Lung (tissue), 12 donors: ENCODE measurements around the gene TSPO2. TPM values are rescaled to one million over a fixed set of nuclear protein-coding genes. Genes with fewer than 3 reads are reported as not detected.

Source experiments
- ATAC-seq: fragments of 200-7000 bp; cut with Tn5 transposase; one replicate; pipeline ENCODE4 v1.9.1; 2020; ENCODE audit warnings: moderate number of reproducible peaks; ENCODE audit not compliant: insufficient read depth, low FRiP score
- DNase-seq, 3 donors: peaks; one replicate each; pipeline ENCODE4 v3.0.0-alpha.2; 2013 to 2017
- H3K27ac ChIP-seq, 2 donors: one replicate each; pipeline ENCODE4 v1.5.1; 2013; ENCODE audit warnings: mild to moderate bottlenecking in 2 of 2, moderate library complexity in 2 of 2, control low read depth in 1 of 2, inconsistent platforms in 1 of 2, low read depth in 1 of 2, low read length in 1 of 2
- H3K27me3 ChIP-seq, 3 donors: one replicate each; pipeline ENCODE4 v1.5.1; 2013; ENCODE audit warnings: low read length in 2 of 3; ENCODE audit not compliant: control insufficient read depth in 3 of 3, insufficient read depth in 3 of 3
- H3K36me3 ChIP-seq, 4 donors: one replicate each; pipeline ENCODE4 v1.5.1; 2013; ENCODE audit warnings: low read length in 4 of 4, mild to moderate bottlenecking in 1 of 4, moderate library complexity in 1 of 4; ENCODE audit not compliant: control insufficient read depth in 4 of 4, insufficient read depth in 4 of 4
- H3K4me1 ChIP-seq, 5 donors: one replicate each; pipeline ENCODE4 v1.5.1; 2013; ENCODE audit warnings: low read length in 5 of 5, mild to moderate bottlenecking in 2 of 5, moderate library complexity in 1 of 5; ENCODE audit not compliant: control insufficient read depth in 5 of 5, insufficient read depth in 5 of 5
- H3K4me3 ChIP-seq: one replicate; pipeline ENCODE4 v1.5.1; 2013; ENCODE audit warnings: mild to moderate bottlenecking, control low read depth, moderate library complexity
- H3K9ac ChIP-seq, 2 donors: one replicate each; pipeline ENCODE4 v1.5.1; 2013; ENCODE audit warnings: low read length in 2 of 2, control low read depth in 1 of 2; ENCODE audit not compliant: insufficient read depth in 1 of 2
- H3K9me3 ChIP-seq, 4 donors: one replicate each; pipeline ENCODE4 v1.5.1; 2013; ENCODE audit warnings: low read length in 3 of 4, mild to moderate bottlenecking in 1 of 4, moderate library complexity in 1 of 4; ENCODE audit not compliant: control insufficient read depth in 4 of 4, insufficient read depth in 3 of 4
- WGBS, 2 donors: extraction: QIAGEN DNeasy Blood & Tissue Kit; methylation state at CpG; one replicate each; pipeline ENCODE4 v1.1.7; 2013; 5-methylcytosine and 5-hydroxymethylcytosine counted together
- polyA plus RNA-seq, 2 donors: library from polyadenylated mRNA; stranded (reverse); fragments of 200-250 nt; gene quantifications; one replicate each; pipeline ENCODE4 v1.2.1, GENCODE V29; 2013
- total RNA-seq, 2 donors: library from RNA; depleted of rRNA in 1 of 2; stranded (reverse); fragments of >200 nt in 1 of 2; gene quantifications; one replicate each; pipeline ENCODE4 v1.2.1, GENCODE V29; 2014 to 2021
- TF ChIP-seq, protein P1 (sequence below): IDR thresholded peaks from 2 replicates; pipeline ENCODE4 v1.5.1; 2012; ENCODE audit warnings: mild to moderate bottlenecking; ENCODE audit errors: control extremely low read depth, extremely low read depth
- donor health status: control.
- donor health status: control.
- donor health status: Bipolar disorder and iron deficiency.
- donor health status: healthy.
- donor health status: DM: yes; HTN: yes; CAD: no.

The TSPO2 gene
- total and polyA plus RNA-seq, 4 donors, result 0.07 to 0.57 TPM; not detected in 2

DNA sequence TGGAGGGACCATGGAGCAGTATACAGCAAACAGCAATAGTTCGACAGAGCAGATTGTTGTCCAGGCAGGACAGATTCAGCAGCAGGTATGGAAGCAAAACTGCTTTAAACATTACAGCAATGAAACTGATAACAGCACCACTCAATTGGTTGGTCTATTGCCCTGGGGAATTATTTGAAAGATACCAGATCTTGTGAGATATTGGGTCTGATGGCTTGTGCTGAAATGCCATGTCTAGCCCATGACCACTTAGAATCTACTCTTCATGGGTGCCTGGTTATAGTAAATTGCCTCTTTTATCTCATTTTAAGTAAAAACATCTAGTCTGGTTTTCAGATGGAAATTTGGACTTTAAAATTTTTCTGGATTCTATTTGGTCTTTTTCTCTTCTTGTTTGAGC, 36.8 kb downstream of the TSPO2 start:
- Histone ChIP-seq H3K27ac (no peak overlapping the region), H3K9ac (no peak overlapping the region), H3K4me3 (no peak overlapping the region), H3K36me3 (peaks cover 12 to 21% (median 16%) of the 10 kb centered on the region in 4 donors), H3K4me1 (peaks cover 0 to 28% (median 8%) of the 10 kb centered on the region in 5 donors), H3K9me3 (no peaks in the 10 kb centered on the region), H3K27me3 (no peaks in the 10 kb centered on the region)
- DNase-seq (no peak), ATAC-seq (no peak)
- 98 to 100% methylated on average over 1 of the region's 1 CpG for WGBS, 2 donors
- TF ChIP-seq, protein P1, sequence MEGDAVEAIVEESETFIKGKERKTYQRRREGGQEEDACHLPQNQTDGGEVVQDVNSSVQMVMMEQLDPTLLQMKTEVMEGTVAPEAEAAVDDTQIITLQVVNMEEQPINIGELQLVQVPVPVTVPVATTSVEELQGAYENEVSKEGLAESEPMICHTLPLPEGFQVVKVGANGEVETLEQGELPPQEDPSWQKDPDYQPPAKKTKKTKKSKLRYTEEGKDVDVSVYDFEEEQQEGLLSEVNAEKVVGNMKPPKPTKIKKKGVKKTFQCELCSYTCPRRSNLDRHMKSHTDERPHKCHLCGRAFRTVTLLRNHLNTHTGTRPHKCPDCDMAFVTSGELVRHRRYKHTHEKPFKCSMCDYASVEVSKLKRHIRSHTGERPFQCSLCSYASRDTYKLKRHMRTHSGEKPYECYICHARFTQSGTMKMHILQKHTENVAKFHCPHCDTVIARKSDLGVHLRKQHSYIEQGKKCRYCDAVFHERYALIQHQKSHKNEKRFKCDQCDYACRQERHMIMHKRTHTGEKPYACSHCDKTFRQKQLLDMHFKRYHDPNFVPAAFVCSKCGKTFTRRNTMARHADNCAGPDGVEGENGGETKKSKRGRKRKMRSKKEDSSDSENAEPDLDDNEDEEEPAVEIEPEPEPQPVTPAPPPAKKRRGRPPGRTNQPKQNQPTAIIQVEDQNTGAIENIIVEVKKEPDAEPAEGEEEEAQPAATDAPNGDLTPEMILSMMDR, result no peak

DNA sequence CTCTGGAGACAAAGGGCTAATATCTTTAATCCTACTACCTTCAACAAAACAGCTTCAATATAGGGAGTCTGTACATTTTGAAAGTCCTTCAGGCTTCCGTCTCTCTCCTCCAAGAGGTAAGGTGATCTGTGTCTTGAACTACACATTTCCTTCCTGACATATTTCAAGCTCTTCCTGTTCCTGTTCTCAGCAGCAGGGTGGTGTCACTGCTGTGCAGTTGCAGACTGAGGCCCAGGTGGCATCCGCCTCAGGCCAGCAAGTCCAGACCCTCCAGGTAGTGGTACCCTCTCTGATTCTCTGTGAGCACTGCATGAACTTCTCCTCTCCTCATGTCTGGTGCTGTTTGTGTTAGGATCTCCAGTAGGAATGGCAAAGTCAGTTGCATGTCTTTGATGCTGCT, 38.4 kb downstream of the TSPO2 start:
- Histone ChIP-seq H3K4me1 (peaks cover 0 to 13% (median 3%) of the 10 kb centered on the region in 5 donors), H3K4me3 (no peak overlapping the region), H3K27me3 (no peaks in the 10 kb centered on the region), H3K27ac (no peak overlapping the region), H3K9ac (no peak overlapping the region), H3K9me3 (no peaks in the 10 kb centered on the region), H3K36me3 (peaks cover 14 to 27% (median 23%) of the 10 kb centered on the region in 4 donors)
- TF ChIP-seq, protein P1, result no peak
- no peak for ATAC-seq
- DNase-seq, result no peak
- 46 to 68% methylated on average over 2 of the region's 2 CpGs for WGBS, 2 donors

DNA sequence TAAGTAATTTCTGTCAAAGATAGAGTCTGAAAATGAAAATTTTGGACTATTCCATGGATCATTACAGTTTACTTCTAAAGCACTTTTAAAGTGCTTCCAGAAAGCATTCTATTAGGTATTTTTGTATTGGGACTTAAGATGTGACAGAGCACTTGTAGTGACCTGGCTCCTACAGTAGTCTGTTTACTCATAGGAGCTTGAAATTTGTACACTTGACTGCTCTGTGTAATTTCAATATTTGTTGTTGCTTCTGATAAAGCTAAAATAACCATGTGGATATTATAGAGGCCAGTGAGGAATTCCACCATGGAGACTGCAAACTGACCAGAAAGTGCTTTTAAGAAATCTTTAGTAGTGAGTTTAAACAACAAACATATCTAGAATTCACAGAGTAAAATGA, 40.8 kb downstream of the TSPO2 start:
- Histone ChIP-seq H3K4me1 (peaks cover 0 to 3% (median 0%) of the 10 kb centered on the region in 5 donors), H3K9ac (no peak overlapping the region), H3K9me3 (no peaks in the 10 kb centered on the region), H3K27ac (no peak overlapping the region), H3K4me3 (no peak overlapping the region), H3K27me3 (no peaks in the 10 kb centered on the region), H3K36me3 (peaks cover 14 to 35% (median 28%) of the 10 kb centered on the region in 4 donors)
- TF ChIP-seq, protein P1, result no peak
- DNase-seq (no peak), ATAC-seq (no peak)

DNA sequence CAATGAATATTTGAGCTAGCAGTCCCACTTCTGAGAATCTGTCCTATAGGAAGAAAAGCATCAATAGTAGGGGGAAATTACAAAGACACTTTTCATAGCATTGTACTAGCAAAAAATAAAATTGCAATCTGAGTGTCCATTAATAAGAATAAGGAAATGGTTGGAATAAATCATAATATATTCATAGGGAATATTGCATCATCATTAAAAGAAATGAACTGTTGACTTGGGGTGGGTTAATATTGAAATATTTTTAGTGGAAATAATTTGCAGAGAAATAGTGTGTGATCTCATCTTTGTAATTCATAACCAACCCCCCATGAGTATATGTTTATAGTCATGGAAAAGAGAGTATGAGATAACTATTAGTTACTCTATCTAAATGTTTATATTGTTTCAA, 42.9 kb downstream of the TSPO2 start:
- no peak overlapping the region for H3K4me3 ChIP-seq
- ATAC-seq (no peak), DNase-seq (no peak)
- TF ChIP-seq, protein P1, result no peak
- H3K4me1 ChIP-seq, result peaks cover 0 to 3% (median 0%) of the 10 kb centered on the region in 5 donors
- H3K27me3 ChIP-seq, result no peaks in the 10 kb centered on the region
- H3K36me3 ChIP-seq, result peaks cover 13 to 35% (median 24%) of the 10 kb centered on the region in 4 donors
- H3K27ac ChIP-seq, result no peak overlapping the region
- no peaks in the 10 kb centered on the region for H3K9me3 ChIP-seq
- no peak overlapping the region for H3K9ac ChIP-seq
